Spleen (tissue), 7 donors: ENCODE measurements around the gene PIP5K1B.

Source experiments
- POLR2A ChIP-seq, 3 donors: fragments of 450-650 bp; IDR thresholded peaks; one replicate each; pipeline ENCODE4 v1.5.1; 2017; ENCODE audit warnings: antibody characterized with exemption in 3 of 3, mild to moderate bottlenecking in 1 of 3
- POLR2AphosphoS5 ChIP-seq, 3 donors: sonication (generic); formaldehyde crosslinking; IDR thresholded peaks; one replicate each; pipeline ENCODE4 v1.5.1; 2017; ENCODE audit warnings: antibody characterized with exemption in 3 of 3
- TF ChIP-seq, protein P1 (sequence below), 11 experiments: fragments of 200-600 bp in 7 of 11; fragments of 450-650 bp in 4 of 11; sonication (generic) in 4 of 11; IDR thresholded peaks in 8 of 11; conservative IDR thresholded peaks in 3 of 11; 1 replicate in 7 of 11; 2 replicates in 4 of 11; pipeline versions ENCODE4 v1.4.0 to v1.8.0; 2016 to 2021; ENCODE audit warnings: antibody characterized with exemption in 11 of 11, inconsistent platforms in 4 of 11, mild to moderate bottlenecking in 1 of 11
- donor health status: DM: no; HTN: no; CAD: no; lungs with moderate emphysema.
- donor health status: DM: no; HTN: no; CAD: no.
- donor health status: DM: no; HTN: no; CAD: no.

DNA sequence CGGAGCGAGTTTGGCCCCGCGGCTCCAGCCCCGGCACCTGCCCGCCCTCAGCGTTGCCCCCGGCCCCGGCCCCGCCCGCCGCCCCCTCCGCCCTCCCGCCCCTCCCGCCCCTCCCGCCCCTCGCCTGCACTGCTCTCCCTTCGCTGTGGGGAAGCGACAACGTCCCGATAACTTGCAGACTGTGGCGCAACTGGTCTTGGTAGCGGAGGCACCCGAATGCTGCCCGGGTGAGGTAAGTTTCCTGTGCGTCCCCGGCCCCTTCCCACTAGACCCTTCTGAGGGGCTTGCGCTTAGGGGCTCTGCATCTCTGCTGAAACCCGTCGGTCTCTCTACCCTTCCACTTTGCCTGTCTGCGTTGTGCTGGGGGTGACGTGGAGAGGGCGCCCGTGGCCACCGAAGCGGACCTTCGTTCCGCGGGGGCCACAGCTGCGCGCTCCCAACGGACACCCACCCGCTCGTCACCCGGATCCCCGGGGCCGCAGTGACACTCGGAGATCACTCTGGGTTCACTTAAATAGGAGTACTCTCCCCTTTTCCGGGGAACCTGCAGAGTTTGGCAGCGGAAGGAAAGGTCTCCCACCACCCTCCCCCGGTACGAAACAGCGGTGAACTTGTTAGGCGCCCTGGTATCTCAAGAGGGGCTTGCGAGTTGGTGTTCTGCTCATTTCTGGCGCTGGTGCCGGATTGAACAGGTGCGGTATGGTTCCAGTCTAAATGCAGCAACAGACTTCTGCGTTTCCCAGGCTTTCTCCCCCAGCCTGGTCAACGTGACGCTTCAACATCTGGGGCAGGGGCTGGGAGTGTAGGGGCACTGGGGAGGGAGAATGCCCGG is 707 bp downstream of the PIP5K1B start:
- TF ChIP-seq, protein P1, sequence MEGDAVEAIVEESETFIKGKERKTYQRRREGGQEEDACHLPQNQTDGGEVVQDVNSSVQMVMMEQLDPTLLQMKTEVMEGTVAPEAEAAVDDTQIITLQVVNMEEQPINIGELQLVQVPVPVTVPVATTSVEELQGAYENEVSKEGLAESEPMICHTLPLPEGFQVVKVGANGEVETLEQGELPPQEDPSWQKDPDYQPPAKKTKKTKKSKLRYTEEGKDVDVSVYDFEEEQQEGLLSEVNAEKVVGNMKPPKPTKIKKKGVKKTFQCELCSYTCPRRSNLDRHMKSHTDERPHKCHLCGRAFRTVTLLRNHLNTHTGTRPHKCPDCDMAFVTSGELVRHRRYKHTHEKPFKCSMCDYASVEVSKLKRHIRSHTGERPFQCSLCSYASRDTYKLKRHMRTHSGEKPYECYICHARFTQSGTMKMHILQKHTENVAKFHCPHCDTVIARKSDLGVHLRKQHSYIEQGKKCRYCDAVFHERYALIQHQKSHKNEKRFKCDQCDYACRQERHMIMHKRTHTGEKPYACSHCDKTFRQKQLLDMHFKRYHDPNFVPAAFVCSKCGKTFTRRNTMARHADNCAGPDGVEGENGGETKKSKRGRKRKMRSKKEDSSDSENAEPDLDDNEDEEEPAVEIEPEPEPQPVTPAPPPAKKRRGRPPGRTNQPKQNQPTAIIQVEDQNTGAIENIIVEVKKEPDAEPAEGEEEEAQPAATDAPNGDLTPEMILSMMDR (IDR thresholded peaks at IDR 0.05 in 8 of 11, conservative IDR thresholded peaks at IDR 0.05 in 3 of 11): no peak
- no peak for TF ChIP-seq POLR2AphosphoS5 (IDR thresholded peaks at IDR 0.05)
- TF ChIP-seq POLR2A (IDR thresholded peaks at IDR 0.05): no peak
